Activated naive CD8-positive, alpha-beta T cell treated with anti-CD3 and anti-CD28 coated beads for 36 hours (primary cell): ENCODE measurements around the gene HEPH. TPM values are rescaled to one million over a fixed set of nuclear protein-coding genes. Genes with fewer than 3 reads are reported as not detected.
"Not testable (repeated sequence)": the region's sequence is repeated elsewhere in the genome, so short reads cannot be mapped to it uniquely, and the experiment has no call there.

Source experiments
- DNase-seq: peaks from one replicate; pipeline ENCODE4 v3.0.0; 2021
- H3K27ac Mint-ChIP-seq: one replicate; pipeline ENCODE4 v1.8.0; 2022; ENCODE audit warnings: mild to moderate bottlenecking, moderate library complexity, mixed read lengths
- H3K27me3 Mint-ChIP-seq: one replicate; pipeline ENCODE4 v1.8.0; 2022; ENCODE audit warnings: mild to moderate bottlenecking, mixed read lengths
- H3K36me3 Mint-ChIP-seq: one replicate; pipeline ENCODE4 v1.8.0; 2021; ENCODE audit warnings: mild to moderate bottlenecking, mixed read lengths
- H3K4me1 Mint-ChIP-seq: one replicate; pipeline ENCODE4 v1.8.0; 2021; ENCODE audit warnings: mixed read lengths
- H3K4me3 Mint-ChIP-seq: one replicate; pipeline ENCODE4 v1.8.0; 2022; ENCODE audit warnings: mild to moderate bottlenecking, moderate library complexity, mixed read lengths
- H3K9me3 Mint-ChIP-seq: one replicate; pipeline ENCODE4 v1.8.0; 2022; ENCODE audit warnings: mixed read lengths
- total RNA-seq, 2 experiments: library from RNA; stranded (reverse); gene quantifications; one replicate each; pipeline ENCODE4 v1.2.3, GENCODE V29; 2021

The HEPH gene
- total RNA-seq, 2 experiments from 2014 or later = not detected

GRCh38 chrX:66176134-66176533, 12.1 kb downstream of the HEPH start:
- DNase-seq = no peak
- peaks cover 24% of the 10 kb centered on the region for H3K9me3 Mint-ChIP-seq
- H3K27ac Mint-ChIP-seq = no peak overlapping the region
- H3K4me3 Mint-ChIP-seq = no peak overlapping the region
- peaks cover 2% of the 10 kb centered on the region for H3K4me1 Mint-ChIP-seq
- H3K36me3 Mint-ChIP-seq = peaks cover 6% of the 10 kb centered on the region
- H3K27me3 Mint-ChIP-seq = no peaks in the 10 kb centered on the region

- Mint-ChIP-seq H3K27ac (no peak overlapping the region), H3K9me3 (no peaks in the 10 kb centered on the region), H3K4me3 (no peak overlapping the region), H3K36me3 (no peaks in the 10 kb centered on the region), H3K27me3 (no peaks in the 10 kb centered on the region), H3K4me1 (peaks cover 1% of the 10 kb centered on the region)
- DNase-seq = no peak
Measured at GRCh38 chrX:66191563-66191962, 27.5 kb downstream of the HEPH start.

DNA sequence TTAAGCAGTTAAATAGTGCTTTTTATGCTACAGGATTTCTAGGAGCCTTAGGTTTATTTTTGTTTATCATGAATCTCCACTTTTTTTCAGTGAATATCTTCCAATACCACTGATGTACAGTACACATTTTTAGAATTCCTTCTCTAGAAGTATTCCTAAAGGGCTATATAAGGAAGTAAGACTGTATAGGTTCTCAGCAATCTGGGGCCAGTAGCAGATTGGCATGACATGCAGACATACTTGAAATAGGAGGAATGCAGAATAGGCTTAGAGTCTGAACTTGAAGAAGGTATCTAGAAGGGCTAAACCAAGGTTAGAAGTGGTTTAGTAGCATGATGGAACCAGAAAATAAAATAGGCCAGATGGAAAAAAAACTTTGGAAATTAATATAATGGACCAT, 29.8 kb downstream of the HEPH start:
- H3K4me3 Mint-ChIP-seq = no peak overlapping the region
- H3K9me3 Mint-ChIP-seq = no peaks in the 10 kb centered on the region
- no peaks in the 10 kb centered on the region for H3K36me3 Mint-ChIP-seq
- no peak overlapping the region for H3K27ac Mint-ChIP-seq
- peaks cover 1% of the 10 kb centered on the region for H3K4me1 Mint-ChIP-seq
- H3K27me3 Mint-ChIP-seq = no peaks in the 10 kb centered on the region
- no peak for DNase-seq

DNA sequence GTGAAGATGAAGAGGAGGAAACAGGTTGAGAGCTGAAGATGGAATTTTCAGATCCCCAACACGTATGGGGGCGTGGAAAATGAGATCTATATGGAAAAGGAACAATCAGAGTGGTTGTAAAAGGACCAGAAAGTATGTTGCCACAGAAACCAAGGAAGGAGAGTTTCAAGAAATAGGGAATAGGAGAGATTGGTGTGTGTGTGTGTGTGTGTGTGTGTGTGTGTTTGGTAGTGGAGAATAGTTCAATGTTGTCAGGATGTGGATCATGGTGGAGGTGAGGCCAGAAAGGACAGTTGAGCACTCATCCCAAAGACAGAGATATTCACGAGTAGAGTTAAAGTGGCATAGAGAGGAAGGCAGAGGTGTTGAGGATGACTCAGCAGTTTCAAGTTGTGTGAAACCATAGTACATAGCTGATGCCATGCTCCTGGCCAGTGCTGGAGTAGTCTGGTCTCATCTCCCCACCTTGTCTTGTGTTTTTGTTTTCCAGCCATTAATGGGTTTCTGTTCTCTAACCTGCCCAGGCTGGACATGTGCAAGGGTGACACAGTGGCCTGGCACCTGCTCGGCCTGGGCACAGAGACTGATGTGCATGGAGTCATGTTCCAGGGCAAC, 36.1 kb downstream of the HEPH start:
- DNase-seq = no peak
- peaks cover 13% of the 10 kb centered on the region for H3K4me1 Mint-ChIP-seq
- no peaks in the 10 kb centered on the region for H3K27me3 Mint-ChIP-seq
- no peaks in the 10 kb centered on the region for H3K36me3 Mint-ChIP-seq
- no peak overlapping the region for H3K4me3 Mint-ChIP-seq
- no peak overlapping the region for H3K27ac Mint-ChIP-seq
- H3K9me3 Mint-ChIP-seq = no peaks in the 10 kb centered on the region

- Mint-ChIP-seq H3K9me3 (no peaks in the 10 kb centered on the region), H3K4me1 (peaks cover 13% of the 10 kb centered on the region), H3K27me3 (no peaks in the 10 kb centered on the region), H3K36me3 (no peaks in the 10 kb centered on the region), H3K4me3 (no peak overlapping the region), H3K27ac (no peak overlapping the region)
- no peak for DNase-seq
Measured at GRCh38 chrX:66200855-66201795, 37.1 kb downstream of the HEPH start.

GRCh38 chrX:66203114-66203513, 39.1 kb downstream of the HEPH start:
- H3K27ac Mint-ChIP-seq = no peak overlapping the region
- H3K4me1 Mint-ChIP-seq = peaks cover 13% of the 10 kb centered on the region
- H3K4me3 Mint-ChIP-seq = no peak overlapping the region
- no peaks in the 10 kb centered on the region for H3K9me3 Mint-ChIP-seq
- H3K36me3 Mint-ChIP-seq = no peaks in the 10 kb centered on the region
- H3K27me3 Mint-ChIP-seq = no peaks in the 10 kb centered on the region
- no peak for DNase-seq

- Mint-ChIP-seq H3K4me3 (no peak overlapping the region), H3K27me3 (no peaks in the 10 kb centered on the region), H3K9me3 (peaks cover 1% of the 10 kb centered on the region), H3K4me1 (no peaks in the 10 kb centered on the region), H3K27ac (no peak overlapping the region), H3K36me3 (no peaks in the 10 kb centered on the region)
- no peak for DNase-seq
Measured at GRCh38 chrX:66221856-66222255, 57.8 kb downstream of the HEPH start.

- no peaks in the 10 kb centered on the region for H3K27me3 Mint-ChIP-seq
- H3K27ac Mint-ChIP-seq = no peak overlapping the region
- H3K36me3 Mint-ChIP-seq = no peaks in the 10 kb centered on the region
- no peak overlapping the region for H3K4me3 Mint-ChIP-seq
- peaks cover 3% of the 10 kb centered on the region for H3K9me3 Mint-ChIP-seq
- no peak for DNase-seq
- no peaks in the 10 kb centered on the region for H3K4me1 Mint-ChIP-seq
Measured at GRCh38 chrX:66232296-66232695, 68.2 kb downstream of the HEPH start.

DNA sequence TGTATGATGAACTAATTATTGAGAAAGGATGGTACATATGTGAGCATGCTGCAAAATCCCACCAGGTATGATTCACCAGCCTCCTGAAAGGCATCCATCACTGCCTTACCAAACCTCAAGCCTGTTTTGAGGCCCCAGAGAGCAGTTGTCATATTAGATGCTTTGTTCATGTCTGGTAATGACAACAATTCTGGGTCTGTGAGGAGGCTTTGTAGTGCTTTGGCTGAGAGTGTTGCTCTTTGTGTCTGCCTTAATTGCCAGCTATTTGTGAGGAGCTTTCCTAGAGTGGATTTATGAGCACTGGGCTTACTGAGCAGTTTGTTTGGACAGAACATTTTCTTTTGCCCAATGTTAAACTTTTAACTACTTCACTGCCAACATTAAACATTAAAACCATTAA, 69.2 kb downstream of the HEPH start:
- no peaks in the 10 kb centered on the region for H3K4me1 Mint-ChIP-seq
- H3K9me3 Mint-ChIP-seq = peaks cover 5% of the 10 kb centered on the region
- no peaks in the 10 kb centered on the region for H3K27me3 Mint-ChIP-seq
- H3K4me3 Mint-ChIP-seq = no peak overlapping the region
- H3K27ac Mint-ChIP-seq = no peak overlapping the region
- no peaks in the 10 kb centered on the region for H3K36me3 Mint-ChIP-seq
- DNase-seq = no peak

- not testable (repeated sequence) for H3K27ac Mint-ChIP-seq, H3K4me3 Mint-ChIP-seq, H3K9me3 Mint-ChIP-seq, DNase-seq, H3K4me1 Mint-ChIP-seq, H3K27me3 Mint-ChIP-seq, H3K36me3 Mint-ChIP-seq
Measured at GRCh38 chrX:66233904-66234303, 69.9 kb downstream of the HEPH start.

- no peak overlapping the region for H3K4me3 Mint-ChIP-seq
- no peak overlapping the region for H3K27ac Mint-ChIP-seq
- H3K27me3 Mint-ChIP-seq = no peaks in the 10 kb centered on the region
- H3K36me3 Mint-ChIP-seq = no peaks in the 10 kb centered on the region
- H3K9me3 Mint-ChIP-seq = peaks cover 3% of the 10 kb centered on the region
- no peak for DNase-seq
- H3K4me1 Mint-ChIP-seq = no peaks in the 10 kb centered on the region
Measured at GRCh38 chrX:66255359-66255967, 91.4 kb downstream of the HEPH start.

DNA sequence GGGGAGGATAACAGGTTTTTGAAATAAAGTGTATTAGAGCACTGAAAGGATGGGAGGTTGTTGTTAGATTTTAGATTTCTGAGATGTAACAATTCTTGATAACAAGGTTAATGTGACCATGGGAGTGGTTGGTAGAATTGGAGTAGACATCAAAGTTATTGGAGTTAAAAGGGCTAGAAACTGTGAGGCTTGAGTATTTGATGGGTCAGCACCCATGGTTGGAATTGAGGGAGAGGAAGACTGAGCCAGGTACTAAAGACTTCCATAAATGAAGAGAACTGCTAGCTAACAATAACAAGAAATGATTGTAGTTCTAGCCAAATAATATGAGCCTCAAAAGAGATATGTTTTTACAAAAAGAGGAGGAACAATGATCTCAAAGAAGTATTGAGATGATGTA, 98.8 kb downstream of the HEPH start:
- Mint-ChIP-seq H3K27ac (no peak overlapping the region), H3K9me3 (no peaks in the 10 kb centered on the region), H3K4me3 (no peak overlapping the region), H3K4me1 (no peaks in the 10 kb centered on the region), H3K36me3 (no peaks in the 10 kb centered on the region), H3K27me3 (no peaks in the 10 kb centered on the region)
- DNase-seq = no peak

Other genes starting within 250 kb of the HEPH start
- gene VSIG4, start 124.2 kb upstream of the HEPH start, total RNA-seq = not detected